ENCODE measurements around the gene IGFBP3.

DNA sequence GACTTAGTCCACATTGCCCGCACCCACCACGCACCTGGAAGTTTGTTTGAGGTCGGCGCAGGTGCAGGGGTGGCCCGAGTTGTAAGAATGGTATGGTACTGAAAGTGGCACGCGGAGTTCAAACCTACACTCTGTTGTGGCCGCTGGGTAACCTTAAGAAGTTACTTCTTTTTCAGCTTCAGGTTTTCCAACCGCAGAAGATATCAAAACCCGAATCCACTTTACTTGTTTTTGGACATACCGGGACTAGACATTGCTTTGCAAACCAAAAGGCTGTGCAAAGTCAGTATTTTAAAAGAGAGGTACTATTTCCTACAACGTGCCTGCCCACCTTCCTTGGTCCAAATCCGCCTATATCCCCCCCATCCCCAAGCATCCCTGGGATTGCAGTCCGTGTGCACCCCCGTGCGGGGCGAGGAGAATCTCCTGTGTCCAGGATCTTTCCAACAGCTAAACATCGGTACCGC, 1.0 kb downstream of the IGFBP3 start:
- TF ChIP-seq, protein P1, sequence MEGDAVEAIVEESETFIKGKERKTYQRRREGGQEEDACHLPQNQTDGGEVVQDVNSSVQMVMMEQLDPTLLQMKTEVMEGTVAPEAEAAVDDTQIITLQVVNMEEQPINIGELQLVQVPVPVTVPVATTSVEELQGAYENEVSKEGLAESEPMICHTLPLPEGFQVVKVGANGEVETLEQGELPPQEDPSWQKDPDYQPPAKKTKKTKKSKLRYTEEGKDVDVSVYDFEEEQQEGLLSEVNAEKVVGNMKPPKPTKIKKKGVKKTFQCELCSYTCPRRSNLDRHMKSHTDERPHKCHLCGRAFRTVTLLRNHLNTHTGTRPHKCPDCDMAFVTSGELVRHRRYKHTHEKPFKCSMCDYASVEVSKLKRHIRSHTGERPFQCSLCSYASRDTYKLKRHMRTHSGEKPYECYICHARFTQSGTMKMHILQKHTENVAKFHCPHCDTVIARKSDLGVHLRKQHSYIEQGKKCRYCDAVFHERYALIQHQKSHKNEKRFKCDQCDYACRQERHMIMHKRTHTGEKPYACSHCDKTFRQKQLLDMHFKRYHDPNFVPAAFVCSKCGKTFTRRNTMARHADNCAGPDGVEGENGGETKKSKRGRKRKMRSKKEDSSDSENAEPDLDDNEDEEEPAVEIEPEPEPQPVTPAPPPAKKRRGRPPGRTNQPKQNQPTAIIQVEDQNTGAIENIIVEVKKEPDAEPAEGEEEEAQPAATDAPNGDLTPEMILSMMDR (IDR thresholded peaks at IDR 0.05): no peak
- TF ChIP-seq, protein P2, sequence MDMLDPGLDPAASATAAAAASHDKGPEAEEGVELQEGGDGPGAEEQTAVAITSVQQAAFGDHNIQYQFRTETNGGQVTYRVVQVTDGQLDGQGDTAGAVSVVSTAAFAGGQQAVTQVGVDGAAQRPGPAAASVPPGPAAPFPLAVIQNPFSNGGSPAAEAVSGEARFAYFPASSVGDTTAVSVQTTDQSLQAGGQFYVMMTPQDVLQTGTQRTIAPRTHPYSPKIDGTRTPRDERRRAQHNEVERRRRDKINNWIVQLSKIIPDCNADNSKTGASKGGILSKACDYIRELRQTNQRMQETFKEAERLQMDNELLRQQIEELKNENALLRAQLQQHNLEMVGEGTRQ (CRISPR knock-in tag; IDR thresholded peaks at IDR 0.05): no peak
- TF ChIP-seq ZBTB21 (CRISPR knock-in tag; IDR thresholded peaks at IDR 0.05; ENCODE audit: borderline replicate concordance) (no peak), ELF4 (CRISPR knock-in tag; IDR thresholded peaks at IDR 0.05; ENCODE audit: low read depth) (no peak)
- TF ChIP-seq, protein P3, sequence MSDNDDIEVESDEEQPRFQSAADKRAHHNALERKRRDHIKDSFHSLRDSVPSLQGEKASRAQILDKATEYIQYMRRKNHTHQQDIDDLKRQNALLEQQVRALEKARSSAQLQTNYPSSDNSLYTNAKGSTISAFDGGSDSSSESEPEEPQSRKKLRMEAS (CRISPR knock-in tag; IDR thresholded peaks at IDR 0.05): no peak
